Breast epithelium (tissue), 4 donors: ENCODE measurements around the gene PYGO1. TPM values are rescaled to one million over a fixed set of nuclear protein-coding genes. Genes with fewer than 3 reads are reported as not detected.

Source experiments
- DNase-seq, 2 donors: peaks; one replicate each; pipeline ENCODE4 v3.0.0-alpha.2; 2019; ENCODE audit warnings: low spot score in 2 of 2
- H3K27ac ChIP-seq, 2 donors: fragments of 200-600 bp; sonication (generic) in 1 of 2; one replicate each; pipeline ENCODE4 v1.5.1; 2016 to 2019; ENCODE audit warnings: mild to moderate bottlenecking in 1 of 2
- H3K27me3 ChIP-seq, 2 donors: fragments of 200-600 bp; sonication (generic) in 1 of 2; one replicate each; pipeline versions ENCODE4 v1.5.1 to v1.6.0; 2017 to 2019; ENCODE audit warnings: control low read depth in 1 of 2, mild to moderate bottlenecking in 1 of 2
- H3K36me3 ChIP-seq: fragments of 200-600 bp; one replicate; pipeline ENCODE4 v1.5.1; 2019
- H3K4me1 ChIP-seq, 2 donors: fragments of 200-600 bp; sonication (generic); one replicate each; pipeline ENCODE4 v1.5.1; 2016 to 2019; ENCODE audit warnings: control low read depth in 1 of 2
- H3K4me3 ChIP-seq, 3 donors: fragments of 200-600 bp; sonication (generic); 1 replicate in 2 of 3; 2 replicates in 1 of 3; pipeline ENCODE4 v1.5.1; 2016 to 2019; ENCODE audit warnings: mild to moderate bottlenecking in 3 of 3, moderate library complexity in 2 of 3
- H3K9me3 ChIP-seq, 2 donors: fragments of 200-600 bp; sonication (generic) in 1 of 2; one replicate each; pipeline ENCODE4 v1.5.1; 2016 to 2019; ENCODE audit warnings: control low read depth in 1 of 2
- CTCF ChIP-seq, 3 donors: fragments of 450-650 bp; IDR thresholded peaks; one replicate each; pipeline ENCODE4 v1.5.1; 2016 to 2017; ENCODE audit warnings: antibody characterized with exemption in 3 of 3, mild to moderate bottlenecking in 3 of 3, moderate library complexity in 3 of 3
- POLR2A ChIP-seq: fragments of 450-650 bp; IDR thresholded peaks from one replicate; pipeline ENCODE4 v1.6.1; 2016; ENCODE audit warnings: antibody characterized with exemption, mild to moderate bottlenecking, moderate library complexity
- POLR2AphosphoS5 ChIP-seq, 3 donors: sonication (generic); formaldehyde crosslinking; IDR thresholded peaks; one replicate each; pipeline ENCODE4 v1.6.1; 2017; ENCODE audit warnings: antibody characterized with exemption in 3 of 3
- intact Hi-C: fragments of 100-400 bp; cut with DNase I; formaldehyde crosslinking; loops from one replicate; pipeline ENCODE4 v1.15.1; 2023; ENCODE audit warnings: low total_unique reads
- total RNA-seq, 3 donors: library from RNA; depleted of rRNA; stranded (reverse); fragments of >200 nt; gene quantifications; one replicate each; pipeline ENCODE4 v1.1.0, GENCODE V29; 2016

Gene PYGO1
- total RNA-seq, 3 donors from 2014 or later: 4.9 to 8.5 (median 5.9) TPM

- H3K27ac ChIP-seq: no peak overlapping the region
- intact Hi-C loops: no loop called here
- H3K27me3 ChIP-seq: no peaks in the 10 kb centered on the region
- no peak overlapping the region for H3K4me3 ChIP-seq
- no peaks in the 10 kb centered on the region for H3K9me3 ChIP-seq
- no peak for TF ChIP-seq POLR2A
- no peak for TF ChIP-seq POLR2AphosphoS5 (IDR thresholded peaks at IDR 0.05)
- TF ChIP-seq CTCF (IDR thresholded peaks at IDR 0.05): no peak
- DNase-seq: no peak
- H3K4me1 ChIP-seq: no peaks in the 10 kb centered on the region
- no peaks in the 10 kb centered on the region for H3K36me3 ChIP-seq
These were observed 40.2 kb upstream of the PYGO1 start for GRCh38 chr15:55628369-55628730.

- intact Hi-C loops: no loop called here
- H3K27ac ChIP-seq: no peak overlapping the region
- no peaks in the 10 kb centered on the region for H3K4me1 ChIP-seq
These were observed 39.7 kb upstream of the PYGO1 start for GRCh38 chr15:55627730-55628368.

GRCh38 chr15:55619783-55620182 is 31.6 kb upstream of the PYGO1 start:
- H3K36me3 ChIP-seq: no peaks in the 10 kb centered on the region
- H3K4me3 ChIP-seq: no peak overlapping the region
- H3K27ac ChIP-seq: no peak overlapping the region
- no peak for DNase-seq
- TF ChIP-seq POLR2A: no peak
- TF ChIP-seq POLR2AphosphoS5 (IDR thresholded peaks at IDR 0.05): no peak
- TF ChIP-seq CTCF (IDR thresholded peaks at IDR 0.05): no peak
- intact Hi-C loops: no loop called here
- H3K4me1 ChIP-seq: no peaks in the 10 kb centered on the region
- no peaks in the 10 kb centered on the region for H3K27me3 ChIP-seq
- no peaks in the 10 kb centered on the region for H3K9me3 ChIP-seq

More at GRCh38 chr15:55627730-55628368, 39.7 kb upstream of the PYGO1 start:
- DNase-seq: no peak
- no peaks in the 10 kb centered on the region for H3K9me3 ChIP-seq
- TF ChIP-seq POLR2AphosphoS5 (IDR thresholded peaks at IDR 0.05) (no peak), CTCF (IDR thresholded peaks at IDR 0.05) (no peak), POLR2A (no peak)
- no peaks in the 10 kb centered on the region for H3K36me3 ChIP-seq
- no peaks in the 10 kb centered on the region for H3K27me3 ChIP-seq
- no peak overlapping the region for H3K4me3 ChIP-seq

- H3K27me3 ChIP-seq: no peaks in the 10 kb centered on the region
- no peaks in the 10 kb centered on the region for H3K9me3 ChIP-seq
- no peak overlapping the region for H3K4me3 ChIP-seq
- intact Hi-C loops: no loop called here
- no peak overlapping the region for H3K27ac ChIP-seq
- H3K36me3 ChIP-seq: no peaks in the 10 kb centered on the region
- DNase-seq: no peak
- H3K4me1 ChIP-seq: no peaks in the 10 kb centered on the region
- TF ChIP-seq CTCF (IDR thresholded peaks at IDR 0.05) (no peak), POLR2A (no peak), POLR2AphosphoS5 (IDR thresholded peaks at IDR 0.05) (no peak)
These were observed 30.2 kb upstream of the PYGO1 start for GRCh38 chr15:55618387-55618786.

- no peak overlapping the region for H3K27ac ChIP-seq
- TF ChIP-seq POLR2A: no peak
- no peak for TF ChIP-seq CTCF (IDR thresholded peaks at IDR 0.05)
- no peak for TF ChIP-seq POLR2AphosphoS5 (IDR thresholded peaks at IDR 0.05)
- intact Hi-C loops: no loop called here
- no peak overlapping the region for H3K4me3 ChIP-seq
- no peaks in the 10 kb centered on the region for H3K9me3 ChIP-seq
- H3K36me3 ChIP-seq: no peaks in the 10 kb centered on the region
- no peaks in the 10 kb centered on the region for H3K4me1 ChIP-seq
- no peaks in the 10 kb centered on the region for H3K27me3 ChIP-seq
- DNase-seq: no peak
These were observed 27.3 kb upstream of the PYGO1 start for GRCh38 chr15:55615445-55615844.
